Liver (tissue), 9 donors: ENCODE results near the gene THSD4. TPM values are rescaled to one million over a fixed set of nuclear protein-coding genes. Genes with fewer than 3 reads are reported as not detected.

Experiments
- DNase-seq: peaks from one replicate; pipeline ENCODE4 v3.0.0-alpha.2; 2017; ENCODE audit warnings: low spot score
- H3K27ac ChIP-seq, 2 donors: one replicate each; pipeline ENCODE4 v1.7.0; 2013; ENCODE audit warnings: inconsistent platforms in 2 of 2, low read length in 2 of 2, control low read depth in 1 of 2, low read depth in 1 of 2, mild to moderate bottlenecking in 1 of 2
- H3K27me3 ChIP-seq, 4 donors: one replicate each; pipeline versions ENCODE4 v1.6.1 to v1.7.0; 2013; ENCODE audit warnings: low read length in 3 of 4, inconsistent platforms in 1 of 4, mild to moderate bottlenecking in 1 of 4, moderate library complexity in 1 of 4; ENCODE audit not compliant: control insufficient read depth in 4 of 4, insufficient read depth in 4 of 4
- H3K36me3 ChIP-seq, 4 donors: one replicate each; pipeline versions ENCODE4 v1.6.1 to v1.7.0; 2013; ENCODE audit warnings: low read length in 3 of 4, mild to moderate bottlenecking in 3 of 4, low read depth in 1 of 4, moderate library complexity in 1 of 4; ENCODE audit not compliant: control insufficient read depth in 4 of 4, insufficient read depth in 3 of 4
- H3K4me1 ChIP-seq, 4 donors: one replicate each; pipeline versions ENCODE4 v1.6.1 to v1.7.0; 2013; ENCODE audit warnings: low read length in 3 of 4, mild to moderate bottlenecking in 3 of 4, moderate library complexity in 1 of 4; ENCODE audit not compliant: control insufficient read depth in 4 of 4, insufficient read depth in 4 of 4
- H3K4me3 ChIP-seq, 3 donors: one replicate each; pipeline versions ENCODE4 v1.6.1 to v1.7.0; 2013; ENCODE audit warnings: low read length in 3 of 3, control low read depth in 1 of 3, low read depth in 1 of 3, mild to moderate bottlenecking in 1 of 3
- H3K9ac ChIP-seq, 2 donors: one replicate each; pipeline ENCODE4 v1.7.0; 2013; ENCODE audit warnings: low read length in 2 of 2, mild to moderate bottlenecking in 2 of 2, moderate library complexity in 2 of 2, control low read depth in 1 of 2, low read depth in 1 of 2
- H3K9me3 ChIP-seq, 4 donors: one replicate each; pipeline versions ENCODE4 v1.6.1 to v1.7.0; 2013; ENCODE audit warnings: low read length in 3 of 4; ENCODE audit not compliant: control insufficient read depth in 4 of 4
- EGR1 ChIP-seq, 2 donors: IDR thresholded peaks; 2 replicates each; pipeline ENCODE4 v1.6.1; 2016 to 2018; ENCODE audit warnings: antibody characterized with exemption in 2 of 2, low read depth in 2 of 2
- FOXA1 ChIP-seq: IDR thresholded peaks from 2 replicates; pipeline ENCODE4 v1.6.1; 2016; ENCODE audit warnings: antibody characterized with exemption
- FOXA2 ChIP-seq: IDR thresholded peaks from 2 replicates; pipeline ENCODE4 v1.6.1; 2016; ENCODE audit warnings: antibody characterized with exemption
- GABPA ChIP-seq, 2 donors: IDR thresholded peaks in 1 of 2; conservative IDR thresholded peaks in 1 of 2; 2 replicates each; pipeline ENCODE4 v1.6.1; 2016; ENCODE audit warnings: antibody characterized with exemption in 2 of 2, mild to moderate bottlenecking in 1 of 2, moderate library complexity in 1 of 2
- HNF4A ChIP-seq, 2 donors: conservative IDR thresholded peaks; 2 replicates each; pipeline ENCODE4 v1.6.1; 2016; ENCODE audit warnings: antibody characterized with exemption in 2 of 2, mild to moderate bottlenecking in 2 of 2
- HNF4G ChIP-seq: IDR thresholded peaks from 2 replicates; pipeline ENCODE4 v1.6.1; 2016; ENCODE audit warnings: antibody characterized with exemption
- JUND ChIP-seq, 2 donors: IDR thresholded peaks; 2 replicates each; pipeline ENCODE4 v1.6.1; 2016; ENCODE audit warnings: antibody characterized with exemption in 2 of 2
- MAX ChIP-seq: IDR thresholded peaks from 2 replicates; pipeline ENCODE4 v1.6.1; 2016; ENCODE audit warnings: antibody characterized with exemption
- NR2F2 ChIP-seq: IDR thresholded peaks from 2 replicates; pipeline ENCODE4 v1.6.1; 2016; ENCODE audit warnings: antibody characterized with exemption
- RAD21 ChIP-seq, 2 donors: IDR thresholded peaks; 2 replicates each; pipeline ENCODE4 v1.6.1; 2016; ENCODE audit warnings: antibody characterized with exemption in 2 of 2, mild to moderate bottlenecking in 2 of 2
- RXRA ChIP-seq, 2 donors: IDR thresholded peaks; 2 replicates each; pipeline ENCODE4 v1.6.1; 2017 to 2018; ENCODE audit warnings: antibody characterized with exemption in 2 of 2, mild to moderate bottlenecking in 1 of 2
- SP1 ChIP-seq: IDR thresholded peaks from 2 replicates; pipeline ENCODE4 v1.6.1; 2018; ENCODE audit warnings: antibody characterized with exemption, mild to moderate bottlenecking
- TAF1 ChIP-seq: conservative IDR thresholded peaks from 2 replicates; pipeline ENCODE4 v1.6.1; 2016; ENCODE audit warnings: antibody characterized with exemption, mild to moderate bottlenecking
- YY1 ChIP-seq: IDR thresholded peaks from 2 replicates; pipeline ENCODE4 v1.6.1; 2016; ENCODE audit warnings: antibody characterized with exemption, mild to moderate bottlenecking
- WGBS: extraction: QIAGEN DNeasy Blood & Tissue Kit; methylation state at CpG from one replicate; pipeline ENCODE4 v1.1.7; 2013; 5-methylcytosine and 5-hydroxymethylcytosine counted together
- polyA plus RNA-seq, 2 donors: library from polyadenylated mRNA; stranded (reverse) in 1 of 2; unstranded in 1 of 2; fragments of 200-250 nt in 1 of 2; fragments of >200 nt in 1 of 2; fragmentation: Nextera tagmentation in 1 of 2; extraction: Ambion mirVana in 1 of 2; gene quantifications; one replicate each; pipeline versions ENCODE4 v1.2.1 to v1.2.3, GENCODE V29; 2013 to 2015
- total RNA-seq, 2 donors: library from RNA; depleted of rRNA; stranded (reverse); fragments of >200 nt; gene quantifications; one replicate each; pipeline ENCODE4 v1.2.3, GENCODE V29; 2014
- TF ChIP-seq, protein P1 (sequence below): IDR thresholded peaks from 2 replicates; pipeline ENCODE4 v1.6.1; 2016; ENCODE audit warnings: antibody characterized with exemption
- TF ChIP-seq, protein P2 (sequence below): IDR thresholded peaks from 2 replicates; pipeline ENCODE4 v1.6.1; 2016; ENCODE audit warnings: antibody characterized with exemption
- donor health status: healthy.
- donor health status: healthy.
- donor health status: healthy.
- donor health status: healthy.
- donor health status: healthy.

Gene THSD4
- total and polyA plus RNA-seq, 4 donors = 0.23 to 11.5 (median 1.9) TPM

DNA sequence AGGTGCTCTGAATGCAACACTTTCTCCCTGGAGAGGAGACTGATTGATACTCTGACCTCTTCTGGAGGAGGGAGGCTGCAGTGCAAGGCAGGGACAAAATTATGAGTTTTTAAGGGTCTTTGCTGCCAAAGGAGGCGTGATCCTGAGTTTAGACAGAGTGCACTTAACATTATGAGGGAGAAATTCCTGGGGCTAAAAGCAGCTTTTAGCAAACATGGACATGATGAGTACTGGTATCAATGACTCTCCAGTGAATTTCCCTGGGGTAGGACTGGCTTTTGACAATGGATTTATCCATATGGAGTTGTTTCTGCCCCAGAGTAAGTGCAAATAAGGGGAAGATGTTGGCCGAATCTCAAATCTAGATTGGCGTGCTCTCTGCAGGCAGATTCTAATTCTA, 133.1 kb downstream of the THSD4 start:
- H3K27me3 ChIP-seq = no peaks in the 10 kb centered on the region
- 93% methylated on average over 3 of the region's 3 CpGs for WGBS
- no peak overlapping the region for H3K9ac ChIP-seq
- H3K4me1 ChIP-seq = no peaks in the 10 kb centered on the region
- H3K36me3 ChIP-seq = peaks cover 0 to 4% (median 2%) of the 10 kb centered on the region in 4 donors
- TF ChIP-seq RXRA (IDR thresholded peaks at IDR 0.05) (no peak), NR2F2 (no peak), YY1 (no peak)
- TF ChIP-seq, protein P1, sequence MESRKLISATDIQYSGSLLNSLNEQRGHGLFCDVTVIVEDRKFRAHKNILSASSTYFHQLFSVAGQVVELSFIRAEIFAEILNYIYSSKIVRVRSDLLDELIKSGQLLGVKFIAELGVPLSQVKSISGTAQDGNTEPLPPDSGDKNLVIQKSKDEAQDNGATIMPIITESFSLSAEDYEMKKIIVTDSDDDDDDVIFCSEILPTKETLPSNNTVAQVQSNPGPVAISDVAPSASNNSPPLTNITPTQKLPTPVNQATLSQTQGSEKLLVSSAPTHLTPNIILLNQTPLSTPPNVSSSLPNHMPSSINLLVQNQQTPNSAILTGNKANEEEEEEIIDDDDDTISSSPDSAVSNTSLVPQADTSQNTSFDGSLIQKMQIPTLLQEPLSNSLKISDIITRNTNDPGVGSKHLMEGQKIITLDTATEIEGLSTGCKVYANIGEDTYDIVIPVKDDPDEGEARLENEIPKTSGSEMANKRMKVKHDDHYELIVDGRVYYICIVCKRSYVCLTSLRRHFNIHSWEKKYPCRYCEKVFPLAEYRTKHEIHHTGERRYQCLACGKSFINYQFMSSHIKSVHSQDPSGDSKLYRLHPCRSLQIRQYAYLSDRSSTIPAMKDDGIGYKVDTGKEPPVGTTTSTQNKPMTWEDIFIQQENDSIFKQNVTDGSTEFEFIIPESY = no peak
- DNase-seq = no peak
- H3K27ac ChIP-seq = no peak overlapping the region
- no peaks in the 10 kb centered on the region for H3K9me3 ChIP-seq
- H3K4me3 ChIP-seq = no peak overlapping the region

GRCh38 chr15:71249986-71250385, 134.7 kb downstream of the THSD4 start:
- H3K4me1 ChIP-seq = no peaks in the 10 kb centered on the region
- WGBS = 85% methylated on average over 4 of the region's 4 CpGs

DNA sequence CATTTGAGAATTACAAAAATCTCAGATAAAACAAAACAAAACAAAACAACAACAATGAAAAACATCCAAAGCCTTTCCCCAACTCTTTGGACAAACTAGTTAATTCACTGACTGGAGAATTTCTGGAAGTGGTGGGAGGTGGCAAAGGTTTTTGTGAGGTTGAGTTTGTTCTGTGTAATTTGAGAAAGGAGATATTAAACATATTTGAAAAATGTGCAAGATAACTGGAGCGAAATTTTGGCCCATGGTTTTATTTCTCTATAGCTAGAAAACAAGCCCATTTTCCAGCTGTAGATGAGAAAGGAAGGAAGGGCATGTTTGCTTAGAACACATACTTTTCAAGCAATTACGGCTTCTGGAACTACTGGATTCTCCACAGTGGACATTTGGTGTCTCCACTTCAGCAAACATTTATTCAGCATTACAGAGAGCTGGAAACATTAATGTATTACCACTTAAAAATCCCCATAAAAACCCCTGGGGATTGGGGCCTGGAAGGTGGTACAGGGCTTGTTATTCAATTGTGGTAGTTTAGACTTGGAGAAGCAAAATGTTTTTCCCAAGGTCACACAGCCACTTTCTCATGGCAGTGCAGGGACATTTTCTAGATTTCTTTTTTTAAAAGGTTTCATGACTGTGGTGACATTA, 135.8 kb downstream of the THSD4 start:
- Histone ChIP-seq H3K27ac (no peak overlapping the region), H3K9me3 (no peaks in the 10 kb centered on the region), H3K4me3 (no peak overlapping the region), H3K4me1 (no peaks in the 10 kb centered on the region), H3K9ac (no peak overlapping the region), H3K27me3 (no peaks in the 10 kb centered on the region), H3K36me3 (peaks cover 0 to 2% (median 2%) of the 10 kb centered on the region in 4 donors)
- TF ChIP-seq EGR1 (IDR thresholded peaks at IDR 0.05; ENCODE audit: low read depth in 2 of 2) (no peak), NR2F2 (no peak)
- no peak for DNase-seq
- WGBS = 77% methylated on average over 2 of the region's 2 CpGs

More at GRCh38 chr15:71249986-71250385, 134.7 kb downstream of the THSD4 start:
- H3K9me3 ChIP-seq = no peaks in the 10 kb centered on the region
- no peak overlapping the region for H3K4me3 ChIP-seq
- H3K27ac ChIP-seq = no peak overlapping the region
- TF ChIP-seq HNF4G = no peak
- TF ChIP-seq FOXA2 = no peak
- TF ChIP-seq SP1 = no peak
- TF ChIP-seq GABPA (IDR thresholded peaks at IDR 0.05 in 1 of 2, conservative IDR thresholded peaks at IDR 0.05 in 1 of 2) = no peak
- no peak for TF ChIP-seq RAD21 (IDR thresholded peaks at IDR 0.05)
- TF ChIP-seq YY1 = no peak
- TF ChIP-seq RXRA (IDR thresholded peaks at IDR 0.05) = no peak
- TF ChIP-seq HNF4A (conservative IDR thresholded peaks at IDR 0.05) = no peak
- TF ChIP-seq TAF1 = no peak
- no peak for TF ChIP-seq JUND (IDR thresholded peaks at IDR 0.05)
- peaks cover 0 to 4% (median 2%) of the 10 kb centered on the region in 4 donors for H3K36me3 ChIP-seq
- H3K27me3 ChIP-seq = no peaks in the 10 kb centered on the region
- DNase-seq = no peak
- H3K9ac ChIP-seq = no peak overlapping the region

DNA sequence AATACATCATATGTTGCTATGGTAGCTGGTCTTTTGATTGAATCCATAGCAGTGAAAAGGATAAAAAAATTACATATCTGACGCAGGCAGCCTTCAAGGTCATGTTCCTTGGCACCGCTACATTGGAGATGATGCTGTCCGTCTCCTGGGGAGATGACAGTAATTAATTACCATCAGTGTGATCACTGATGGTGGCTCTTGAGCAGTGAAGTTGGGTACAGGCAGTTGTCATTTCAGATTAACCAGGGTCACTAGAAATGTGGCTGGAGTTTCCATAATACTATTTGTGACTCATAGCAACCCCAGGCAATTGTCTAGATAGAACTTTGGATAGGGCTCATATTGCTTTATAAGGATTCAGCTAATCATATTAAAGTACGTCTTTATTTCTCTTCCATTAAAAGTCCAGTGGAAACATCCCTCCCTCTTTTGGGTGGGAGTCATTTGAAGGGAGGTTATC, 136.3 kb downstream of the THSD4 start:
- no peak for DNase-seq
- Histone ChIP-seq H3K4me3 (no peak overlapping the region), H3K27me3 (no peaks in the 10 kb centered on the region), H3K4me1 (no peaks in the 10 kb centered on the region), H3K36me3 (peaks cover 0 to 2% (median 0%) of the 10 kb centered on the region in 4 donors), H3K9ac (no peak overlapping the region), H3K9me3 (no peaks in the 10 kb centered on the region), H3K27ac (no peak overlapping the region)
- WGBS = 92% methylated on average over 4 of the region's 4 CpGs
- TF ChIP-seq JUND (IDR thresholded peaks at IDR 0.05) (no peak), HNF4A (conservative IDR thresholded peaks at IDR 0.05) (no peak), MAX (no peak), RAD21 (IDR thresholded peaks at IDR 0.05) (no peak), SP1 (no peak), NR2F2 (no peak), TAF1 (no peak), RXRA (IDR thresholded peaks at IDR 0.05) (no peak), FOXA1 (no peak), FOXA2 (no peak)
- TF ChIP-seq, protein P2, sequence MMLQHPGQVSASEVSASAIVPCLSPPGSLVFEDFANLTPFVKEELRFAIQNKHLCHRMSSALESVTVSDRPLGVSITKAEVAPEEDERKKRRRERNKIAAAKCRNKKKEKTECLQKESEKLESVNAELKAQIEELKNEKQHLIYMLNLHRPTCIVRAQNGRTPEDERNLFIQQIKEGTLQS = no peak
- TF ChIP-seq, protein P1 = no peak
